Measurements from ENCODE around the gene PHGDH. TPM values are rescaled to one million over a fixed set of nuclear protein-coding genes. Genes with fewer than 3 reads are reported as not detected.

The PHGDH gene
- total and polyA plus RNA-seq, 2 donors (not counting 3 experiments of a cell fraction or from before 2014, with no cell fraction given): 37.9 to 120 TPM

DNA sequence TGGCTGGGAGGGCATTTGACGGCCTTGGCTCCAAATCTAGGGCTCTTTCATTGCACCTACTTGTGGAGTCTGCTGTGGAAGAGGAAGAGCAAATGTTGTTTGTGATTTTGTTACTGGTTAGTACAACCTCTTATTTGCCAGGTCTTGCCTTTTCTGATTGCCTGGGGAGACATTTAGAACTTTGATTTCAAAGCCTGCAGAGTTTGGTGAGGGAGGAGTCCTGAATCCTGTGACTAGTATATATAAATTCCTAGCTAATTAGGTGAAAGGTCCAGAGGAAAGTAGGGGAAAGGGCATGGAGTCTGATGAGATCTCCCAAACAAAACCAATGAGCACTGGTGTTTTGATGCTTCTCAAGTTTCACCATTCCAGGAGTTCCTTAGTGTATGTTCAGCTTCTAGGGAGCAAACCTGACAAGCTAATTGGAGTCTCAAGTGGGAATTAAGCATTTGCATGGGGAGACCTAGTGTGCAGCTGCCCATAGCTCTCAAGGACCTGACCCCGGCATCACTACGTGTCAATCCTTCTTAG lies 62.0 kb downstream of the PHGDH start:
- POLR2A ChIA-PET: no interaction called here
- no TSS peak for BruUV-seq (replicated peaks)
- H3K4me1 ChIP-seq (ENCODE audit: control insufficient read depth, extremely low read depth, insufficient read depth, low read length): no peaks in the 10 kb centered on the region
- no peak overlapping the region for H3K4me3 ChIP-seq (replicated peaks in 1 of 3; ENCODE audit: insufficient read depth in 1 of 3, low read depth in 1 of 3, low read length in 3 of 3)
- TF ChIP-seq POLR2AphosphoS5 (IDR thresholded peaks at IDR 0.05; ENCODE audit: insufficient read depth, low read depth, low read length) (no peak), GATA2 (IDR thresholded peaks at IDR 0.05; ENCODE audit: insufficient read depth, insufficient read length, low read depth, low read length) (no peak), POLR2A (IDR thresholded peaks at IDR 0.05; ENCODE audit: low read depth, low read length) (no peak), JUN (IDR thresholded peaks at IDR 0.05; ENCODE audit: borderline replicate concordance, insufficient read depth, insufficient read length, low read depth) (no peak), FOS (IDR thresholded peaks at IDR 0.05; ENCODE audit: borderline replicate concordance, insufficient read depth, low read length) (no peak), EZH2 (IDR thresholded peaks at IDR 0.05; ENCODE audit: borderline replicate concordance, low read depth, low read length, severe bottlenecking) (no peak), MYC (IDR thresholded peaks at IDR 0.05; ENCODE audit: low read depth, low read length) (no peak)
- TF ChIP-seq, protein P1, sequence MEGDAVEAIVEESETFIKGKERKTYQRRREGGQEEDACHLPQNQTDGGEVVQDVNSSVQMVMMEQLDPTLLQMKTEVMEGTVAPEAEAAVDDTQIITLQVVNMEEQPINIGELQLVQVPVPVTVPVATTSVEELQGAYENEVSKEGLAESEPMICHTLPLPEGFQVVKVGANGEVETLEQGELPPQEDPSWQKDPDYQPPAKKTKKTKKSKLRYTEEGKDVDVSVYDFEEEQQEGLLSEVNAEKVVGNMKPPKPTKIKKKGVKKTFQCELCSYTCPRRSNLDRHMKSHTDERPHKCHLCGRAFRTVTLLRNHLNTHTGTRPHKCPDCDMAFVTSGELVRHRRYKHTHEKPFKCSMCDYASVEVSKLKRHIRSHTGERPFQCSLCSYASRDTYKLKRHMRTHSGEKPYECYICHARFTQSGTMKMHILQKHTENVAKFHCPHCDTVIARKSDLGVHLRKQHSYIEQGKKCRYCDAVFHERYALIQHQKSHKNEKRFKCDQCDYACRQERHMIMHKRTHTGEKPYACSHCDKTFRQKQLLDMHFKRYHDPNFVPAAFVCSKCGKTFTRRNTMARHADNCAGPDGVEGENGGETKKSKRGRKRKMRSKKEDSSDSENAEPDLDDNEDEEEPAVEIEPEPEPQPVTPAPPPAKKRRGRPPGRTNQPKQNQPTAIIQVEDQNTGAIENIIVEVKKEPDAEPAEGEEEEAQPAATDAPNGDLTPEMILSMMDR (IDR thresholded peaks at IDR 0.05; ENCODE audit: extremely low read depth in 1 of 2, insufficient read depth in 1 of 2, low read depth in 1 of 2, low read length in 2 of 2): no peak
- TF ChIP-seq, protein P2, sequence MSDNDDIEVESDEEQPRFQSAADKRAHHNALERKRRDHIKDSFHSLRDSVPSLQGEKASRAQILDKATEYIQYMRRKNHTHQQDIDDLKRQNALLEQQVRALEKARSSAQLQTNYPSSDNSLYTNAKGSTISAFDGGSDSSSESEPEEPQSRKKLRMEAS (IDR thresholded peaks at IDR 0.05; ENCODE audit: insufficient read depth, insufficient read length): no peak
- CTCF ChIA-PET: interaction anchor here (1.1 kb wide), 1 partner anchor 35 kb away, joined by 4 read pairs; no protein-coding TSS in a partner anchor
- no peaks in the 10 kb centered on the region for H3K9me3 ChIP-seq (replicated peaks; ENCODE audit: control insufficient read depth, insufficient read depth, low read length)
- H2AFZ ChIP-seq (ENCODE audit: low read depth, low read length): no peak overlapping the region
- no peaks in the 10 kb centered on the region for H3K79me2 ChIP-seq (ENCODE audit: control insufficient read depth, insufficient read depth, low read length)
- H3K27me3 ChIP-seq (ENCODE audit: control insufficient read depth in 2 of 2, insufficient read depth in 2 of 2, low read length in 2 of 2): peaks cover 23 to 25% of the 10 kb centered on the region in 2 experiments
- no peaks in the 10 kb centered on the region for H3K9me1 ChIP-seq (replicated peaks; ENCODE audit: control insufficient read depth, extremely low read depth, insufficient read depth, low read length)
- H4K20me1 ChIP-seq (replicated peaks; ENCODE audit: control insufficient read depth, extremely low read depth, insufficient read depth, low read length): no peaks in the 10 kb centered on the region
- intact Hi-C loops (cut with micrococcal nuclease) (no loop called here), dilution Hi-C loops (cut with MboI; ENCODE audit: extremely low pct_ligation_motif_present, low sequenced_read_pairs) (no loop called here)
- H3K9ac ChIP-seq (replicated peaks; ENCODE audit: extremely low read depth, insufficient read depth, low read length): no peak overlapping the region
- DNase-seq (ENCODE audit: low read depth, low spot score) (no peak), FAIRE-seq (no peak)
- no peaks in the 10 kb centered on the region for H3K36me3 ChIP-seq (ENCODE audit: control insufficient read depth in 2 of 2, extremely low read depth in 1 of 2, insufficient read depth in 2 of 2, low read length in 2 of 2)
- no peak overlapping the region for H3K4me2 ChIP-seq (ENCODE audit: insufficient read depth, low read length)
- H3K27ac ChIP-seq (ENCODE audit: insufficient read depth, low read depth, low read length): no peak overlapping the region
